Suprapubic skin (tissue), 4 donors: Measurements from ENCODE around the gene FGFBP2.

ENCODE experiments used
- POLR2A ChIP-seq, 2 donors: fragments of 450-650 bp; IDR thresholded peaks; one replicate each; pipeline ENCODE4 v1.6.1; 2017; ENCODE audit warnings: antibody characterized with exemption in 2 of 2, mild to moderate bottlenecking in 2 of 2, moderate library complexity in 2 of 2
- POLR2AphosphoS5 ChIP-seq, 3 donors: sonication (generic); formaldehyde crosslinking; IDR thresholded peaks; one replicate each; pipeline ENCODE4 v1.6.1; 2017; ENCODE audit warnings: antibody characterized with exemption in 3 of 3
- TF ChIP-seq, protein P1 (sequence below), 2 donors: fragments of 200-600 bp in 1 of 2; fragments of 450-650 bp in 1 of 2; sonication (generic) in 1 of 2; IDR thresholded peaks; one replicate each; pipeline ENCODE4 v1.5.1; 2016 to 2019; ENCODE audit warnings: antibody characterized with exemption in 2 of 2, mild to moderate bottlenecking in 1 of 2, moderate library complexity in 1 of 2

DNA sequence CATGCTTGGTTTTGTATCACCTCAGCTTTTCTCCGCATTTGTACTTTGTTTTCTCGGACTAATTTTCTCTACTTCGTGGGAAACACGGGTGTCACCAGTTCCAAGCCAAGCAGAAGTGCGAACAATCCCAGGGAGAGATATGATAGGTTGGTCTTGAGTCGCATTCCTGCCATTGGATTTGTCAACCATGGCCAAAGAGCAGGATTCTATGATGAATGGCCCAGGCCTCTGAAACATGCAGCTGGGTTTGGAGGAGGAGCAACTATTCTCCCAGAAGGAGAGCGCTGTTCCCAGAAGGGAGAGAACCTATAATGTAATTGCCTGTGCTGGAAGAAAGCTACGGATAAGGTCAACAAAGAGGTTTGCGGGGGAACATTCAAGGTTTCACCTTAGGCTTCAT, 14.1 kb downstream of the FGFBP2 start:
- TF ChIP-seq, protein P1, sequence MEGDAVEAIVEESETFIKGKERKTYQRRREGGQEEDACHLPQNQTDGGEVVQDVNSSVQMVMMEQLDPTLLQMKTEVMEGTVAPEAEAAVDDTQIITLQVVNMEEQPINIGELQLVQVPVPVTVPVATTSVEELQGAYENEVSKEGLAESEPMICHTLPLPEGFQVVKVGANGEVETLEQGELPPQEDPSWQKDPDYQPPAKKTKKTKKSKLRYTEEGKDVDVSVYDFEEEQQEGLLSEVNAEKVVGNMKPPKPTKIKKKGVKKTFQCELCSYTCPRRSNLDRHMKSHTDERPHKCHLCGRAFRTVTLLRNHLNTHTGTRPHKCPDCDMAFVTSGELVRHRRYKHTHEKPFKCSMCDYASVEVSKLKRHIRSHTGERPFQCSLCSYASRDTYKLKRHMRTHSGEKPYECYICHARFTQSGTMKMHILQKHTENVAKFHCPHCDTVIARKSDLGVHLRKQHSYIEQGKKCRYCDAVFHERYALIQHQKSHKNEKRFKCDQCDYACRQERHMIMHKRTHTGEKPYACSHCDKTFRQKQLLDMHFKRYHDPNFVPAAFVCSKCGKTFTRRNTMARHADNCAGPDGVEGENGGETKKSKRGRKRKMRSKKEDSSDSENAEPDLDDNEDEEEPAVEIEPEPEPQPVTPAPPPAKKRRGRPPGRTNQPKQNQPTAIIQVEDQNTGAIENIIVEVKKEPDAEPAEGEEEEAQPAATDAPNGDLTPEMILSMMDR (IDR thresholded peaks at IDR 0.05), result no peak
- no peak for TF ChIP-seq POLR2A (IDR thresholded peaks at IDR 0.05)
- TF ChIP-seq POLR2AphosphoS5 (IDR thresholded peaks at IDR 0.05), result no peak
